Measurements from ENCODE around the gene CUEDC1. TPM values are rescaled to one million over a fixed set of nuclear protein-coding genes. Genes with fewer than 3 reads are reported as not detected.

The CUEDC1 gene
- 24.8 TPM for total RNA-seq

- DNase-seq: peak; percentile 87
Observed at GRCh38 chr17:57955183-57955931, at the start of gene CUEDC1. TSS of gene CUEDC1 (minus strand) at chr17:57955412. CDS start at chr17:57885564, 69,848 bp downstream.

GRCh38 chr17:58004060-58004459 lies 48.8 kb upstream of the CUEDC1 start:
- DNase-seq: no peak

- DNase-seq: no peak
Observed at GRCh38 chr17:58002973-58003372, 47.8 kb upstream of the CUEDC1 start.

GRCh38 chr17:58002154-58002948 lies 47.1 kb upstream of the CUEDC1 start:
- no peak for DNase-seq

GRCh38 chr17:58001461-58002124 lies 46.4 kb upstream of the CUEDC1 start:
- no peak for DNase-seq

GRCh38 chr17:57999496-58000017 lies 44.3 kb upstream of the CUEDC1 start:
- peak; percentile 93 for DNase-seq

GRCh38 chr17:57999010-57999495 lies 43.8 kb upstream of the CUEDC1 start:
- DNase-seq: no peak

- no peak for DNase-seq
Observed at GRCh38 chr17:57997085-57997809, 42.0 kb upstream of the CUEDC1 start.

- peak; percentile 88 for DNase-seq
Observed at GRCh38 chr17:57995076-57995956, 40.1 kb upstream of the CUEDC1 start.

- no peak for DNase-seq
Observed at GRCh38 chr17:57994436-57994835, 39.2 kb upstream of the CUEDC1 start.

- DNase-seq: peak; percentile 43
Observed at GRCh38 chr17:57993471-57994365, 38.5 kb upstream of the CUEDC1 start.

- DNase-seq: no peak
Observed at GRCh38 chr17:57991537-57991936, 36.3 kb upstream of the CUEDC1 start.

GRCh38 chr17:57990037-57990436 lies 34.8 kb upstream of the CUEDC1 start:
- DNase-seq: no peak

GRCh38 chr17:57988301-57989250 lies 33.4 kb upstream of the CUEDC1 start:
- DNase-seq: peak; percentile 88

- DNase-seq: peak; percentile 88
Observed at GRCh38 chr17:57987581-57988300, 32.5 kb upstream of the CUEDC1 start, which contains the start of gene VEZF1. TSS of gene VEZF1 (minus strand) at chr17:57988254. CDS start at chr17:57988111, 143 bp downstream.

GRCh38 chr17:57986841-57987580 lies 31.8 kb upstream of the CUEDC1 start:
- peak; percentile 84 for DNase-seq

- DNase-seq: no peak
Observed at GRCh38 chr17:57985675-57985974, 30.4 kb upstream of the CUEDC1 start.

Data from tongue (tissue), 2 donors.